ENCODE data around the gene ACER1.

GRCh38 chr19:6381030-6381750 is 47.8 kb upstream of the ACER1 start:
- TF ChIP-seq CTCF (IDR thresholded peaks at IDR 0.05) (no peak), POLR2A (IDR thresholded peaks at IDR 0.05) (no peak)

Measured in tibial nerve (tissue), 3 donors.